MM.1S (cell line): ENCODE results near the gene FN3KRP.

Experiments
- DNase-seq: peaks from one replicate; pipeline ENCODE4 v3.0.0-alpha.2; 2015
- H2AFZ ChIP-seq: fragments of 300-600 bp; sonication (generic); 2 replicates; pipeline ENCODE4 v1.6.0; 2016; ENCODE audit warnings: antibody characterized with exemption, low read length
- H3F3A ChIP-seq: fragments of 300-600 bp; sonication (generic); 2 replicates; pipeline ENCODE4 v1.6.1; 2016; ENCODE audit warnings: mild to moderate bottlenecking, antibody characterized with exemption, low read length, moderate library complexity, mixed read lengths; ENCODE audit not compliant: insufficient read depth
- H3K27ac ChIP-seq: fragments of 300-600 bp; sonication (generic); 2 replicates; pipeline ENCODE4 v1.5.1; 2016; ENCODE audit warnings: mild to moderate bottlenecking, low read length
- H3K27me3 ChIP-seq: fragments of 300-600 bp; sonication (generic); replicated peaks from 2 replicates; pipeline ENCODE4 v1.6.0; 2016; ENCODE audit warnings: low read length; ENCODE audit not compliant: insufficient read depth
- H3K36me3 ChIP-seq: fragments of 300-600 bp; sonication (generic); replicated peaks from 2 replicates; pipeline ENCODE4 v1.6.1; 2016; ENCODE audit warnings: mild to moderate bottlenecking, low read length, mixed read lengths; ENCODE audit not compliant: insufficient read depth
- H3K4me1 ChIP-seq: fragments of 300-600 bp; sonication (generic); 2 replicates; pipeline ENCODE4 v1.6.1; 2016; ENCODE audit warnings: low read length, mixed read lengths
- H3K4me2 ChIP-seq: fragments of 300-600 bp; sonication (generic); 2 replicates; pipeline ENCODE4 v1.6.0; 2016; ENCODE audit warnings: low read depth, low read length
- H3K4me3 ChIP-seq: fragments of 300-600 bp; sonication (generic); 2 replicates; pipeline ENCODE4 v1.5.1; 2016; ENCODE audit warnings: low read length, mixed read lengths
- H3K79me2 ChIP-seq: fragments of 300-600 bp; sonication (generic); 2 replicates; pipeline ENCODE4 v1.6.1; 2016; ENCODE audit warnings: mixed run types, low read length, mixed read lengths
- H3K9ac ChIP-seq: fragments of 300-600 bp; sonication (generic); 2 replicates; pipeline ENCODE4 v1.6.1; 2016; ENCODE audit warnings: low read length, mixed read lengths
- H3K9me2 ChIP-seq: fragments of 300-600 bp; sonication (generic); replicated peaks from 2 replicates; pipeline ENCODE4 v1.6.1; 2016; ENCODE audit warnings: mild to moderate bottlenecking, low read length, mixed read lengths; ENCODE audit not compliant: insufficient read depth
- H3K9me3 ChIP-seq: fragments of 300-600 bp; sonication (generic); replicated peaks from 2 replicates; pipeline ENCODE4 v1.6.1; 2016; ENCODE audit warnings: mild to moderate bottlenecking, low read length, mixed read lengths; ENCODE audit not compliant: insufficient read depth
- H4K20me1 ChIP-seq: fragments of 300-600 bp; sonication (generic); 2 replicates; pipeline ENCODE4 v1.6.1; 2016; ENCODE audit warnings: mild to moderate bottlenecking, low read length, moderate library complexity, mixed read lengths; ENCODE audit not compliant: insufficient read depth
- CTCF ChIP-seq: fragments of 300-600 bp; sonication (generic); IDR thresholded peaks from 2 replicates; pipeline ENCODE4 v1.5.1; 2016; ENCODE audit warnings: antibody characterized with exemption, low read length, mixed read lengths
- EZH2 ChIP-seq: fragments of 300-600 bp; sonication (generic); optimal IDR thresholded peaks from 2 replicates; pipeline ENCODE3; 2017; ENCODE audit warnings: low read depth, mild to moderate bottlenecking, antibody characterized with exemption, low read length, mixed read lengths
- EZH2phosphoT487 ChIP-seq: fragments of 300-600 bp; sonication (generic); IDR thresholded peaks from 2 replicates; pipeline ENCODE4 v1.6.1; 2018; ENCODE audit warnings: antibody characterized with exemption, low read length

FN3KRP gene

GRCh38 chr17:82698974-82699442, 17.5 kb upstream of the FN3KRP start:
- H3K4me2 ChIP-seq = peak overlapping the region; percentile 95
- H3K9ac ChIP-seq = peak overlapping the region; percentile 37; the same call in 1 of the 2 replicates
- no peak overlapping the region for H3K27ac ChIP-seq
- H4K20me1 ChIP-seq = no peaks in the 10 kb centered on the region
- peak; percentile 20 for DNase-seq
- H3F3A ChIP-seq = no peaks in the 10 kb centered on the region
- TF ChIP-seq CTCF = no peak
- TF ChIP-seq EZH2phosphoT487 = no peak
- no peak for TF ChIP-seq EZH2
- H3K9me3 ChIP-seq = no peaks in the 10 kb centered on the region
- H3K4me1 ChIP-seq = peaks cover 4% of the 10 kb centered on the region; the same call in 1 of the 2 replicates
- H2AFZ ChIP-seq = peak overlapping the region; percentile 89
- H3K9me2 ChIP-seq = no peaks in the 10 kb centered on the region
- peaks cover 7% of the 10 kb centered on the region; the same call in 1 of the 2 replicates for H3K79me2 ChIP-seq
- H3K36me3 ChIP-seq = no peaks in the 10 kb centered on the region
- H3K27me3 ChIP-seq = no peaks in the 10 kb centered on the region
- peak overlapping the region; percentile 80 for H3K4me3 ChIP-seq

GRCh38 chr17:82699551-82699950, 17.0 kb upstream of the FN3KRP start:
- Histone ChIP-seq H2AFZ (no peak overlapping the region; the same call in 1 of the 2 replicates), H3K9ac (no peak overlapping the region), H3K9me3 (no peaks in the 10 kb centered on the region), H3K4me2 (peak overlapping the region; percentile 95), H3K79me2 (peaks cover 7% of the 10 kb centered on the region; the same call in 1 of the 2 replicates), H3K27me3 (no peaks in the 10 kb centered on the region), H3K4me1 (peaks cover 4% of the 10 kb centered on the region; the same call in 1 of the 2 replicates), H3K4me3 (peak overlapping the region; percentile 80), H3F3A (no peaks in the 10 kb centered on the region), H3K36me3 (no peaks in the 10 kb centered on the region), H4K20me1 (no peaks in the 10 kb centered on the region), H3K27ac (no peak overlapping the region), H3K9me2 (no peaks in the 10 kb centered on the region)
- no peak for DNase-seq
- no peak for TF ChIP-seq EZH2
- no peak for TF ChIP-seq EZH2phosphoT487
- TF ChIP-seq CTCF = no peak

GRCh38 chr17:82702231-82702927, 14.1 kb upstream of the FN3KRP start:
- Histone ChIP-seq H3K36me3 (no peaks in the 10 kb centered on the region), H3K9ac (no peak overlapping the region), H3K4me3 (no peak overlapping the region), H3K27ac (no peak overlapping the region), H3K27me3 (no peaks in the 10 kb centered on the region), H3K4me1 (peaks cover 8% of the 10 kb centered on the region), H4K20me1 (no peaks in the 10 kb centered on the region), H3K4me2 (no peak overlapping the region), H3K9me3 (no peaks in the 10 kb centered on the region), H3F3A (peaks cover 4% of the 10 kb centered on the region), H3K79me2 (peaks cover 4% of the 10 kb centered on the region; the same call in 1 of the 2 replicates), H2AFZ (no peak overlapping the region), H3K9me2 (no peaks in the 10 kb centered on the region)
- no peak for TF ChIP-seq EZH2phosphoT487
- no peak for TF ChIP-seq CTCF
- no peak for TF ChIP-seq EZH2
- no peak for DNase-seq
